Posterior cingulate gyrus (tissue), 11 donors: Measurements from ENCODE around the gene RBFOX1.

Source experiments
- DNase-seq, 10 donors: peaks; one replicate each; pipeline versions ENCODE4 v3.0.0 to v3.0.0-alpha.2; 2020 to 2021; ENCODE audit warnings: mixed read lengths in 3 of 10
- intact Hi-C: fragments of 100-400 bp; cut with DNase I; formaldehyde crosslinking; loops from one replicate; pipeline ENCODE4 v1.15.1; 2023

The RBFOX1 gene

DNA sequence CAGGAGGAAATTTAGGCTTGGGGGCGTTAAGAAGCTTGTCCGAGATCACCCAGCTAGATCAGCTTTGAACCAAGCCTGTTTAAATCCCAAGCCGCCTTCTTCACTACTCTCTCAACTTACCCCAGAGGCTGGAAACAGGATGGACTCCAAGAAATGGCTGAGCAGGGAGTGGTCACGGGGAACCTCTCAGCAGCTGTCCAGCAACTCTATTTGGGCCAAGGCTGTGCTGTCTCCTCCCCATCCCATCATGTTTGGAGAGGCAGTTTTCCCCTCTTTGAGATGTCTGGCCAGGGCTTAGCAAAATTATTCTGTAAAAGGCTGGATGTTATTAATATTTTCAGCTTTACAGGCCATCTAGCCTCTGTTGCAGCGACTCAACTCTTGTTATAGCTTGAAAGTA is 305.7 kb downstream of the RBFOX1 start:
- DNase-seq, result no peak

DNA sequence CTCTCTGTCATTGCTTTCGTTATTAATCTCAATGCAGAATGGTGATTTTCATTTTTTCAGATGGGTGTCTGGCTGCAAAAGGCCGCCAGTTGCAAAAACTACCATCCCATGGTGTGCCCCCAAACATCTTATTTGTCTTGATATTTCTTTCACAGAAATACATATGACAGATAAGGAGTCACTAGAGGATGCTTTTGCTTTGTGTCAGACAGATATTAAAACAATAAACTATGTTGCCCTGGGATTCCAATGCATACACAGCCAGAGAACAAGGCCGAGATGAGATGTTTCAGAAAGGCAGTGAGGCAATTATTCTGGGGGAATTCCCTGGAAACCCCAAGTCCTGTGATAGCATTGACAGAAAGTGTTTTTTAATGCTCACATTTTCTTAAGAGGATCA is 307.7 kb downstream of the RBFOX1 start:
- intact Hi-C loops, result no loop called here
- DNase-seq, result no peak

More for the DNA sequence above, 305.7 kb downstream of the RBFOX1 start:
- intact Hi-C loops, result no loop called here

DNA sequence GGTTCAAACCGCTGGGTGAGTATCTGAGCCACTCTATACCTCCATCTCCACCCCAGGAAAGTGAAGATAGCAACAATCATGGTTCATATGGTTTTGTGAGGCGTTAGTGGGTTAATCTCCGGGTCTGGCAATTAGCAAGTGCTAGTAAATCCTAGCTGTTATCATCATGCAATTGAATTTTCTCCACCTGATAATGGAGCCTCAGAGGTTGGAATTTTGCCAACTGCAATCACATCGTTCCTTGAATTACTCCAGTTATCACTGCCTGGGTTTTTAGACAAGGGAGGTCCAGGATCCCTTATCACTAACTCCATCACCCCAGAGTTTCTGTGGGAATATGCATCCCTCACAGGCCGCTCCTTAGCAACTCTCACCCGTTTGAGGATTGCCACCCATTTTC is 311.5 kb downstream of the RBFOX1 start:
- no peak for DNase-seq
- intact Hi-C loops, result no loop called here

DNA sequence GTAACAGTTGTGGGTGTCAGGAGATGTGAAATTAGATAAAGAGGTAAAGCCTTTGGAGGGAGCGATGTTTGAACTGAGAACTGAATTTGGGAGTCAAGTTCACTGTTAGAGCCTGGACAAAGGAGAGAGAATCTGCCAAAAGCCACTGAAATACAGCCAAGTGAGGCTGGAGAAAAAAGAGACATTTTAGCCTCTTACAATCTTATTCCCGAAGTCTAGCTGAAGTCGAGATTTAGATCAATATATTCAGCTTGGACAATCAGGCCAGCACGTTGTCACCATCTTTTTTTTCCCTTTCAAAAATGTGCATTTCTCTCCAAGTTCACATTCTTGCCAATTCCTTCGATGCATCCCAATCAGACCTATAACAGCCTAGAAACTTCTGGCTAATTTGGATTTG is 312.2 kb downstream of the RBFOX1 start:
- no peak for DNase-seq
- intact Hi-C loops, result no loop called here

DNA sequence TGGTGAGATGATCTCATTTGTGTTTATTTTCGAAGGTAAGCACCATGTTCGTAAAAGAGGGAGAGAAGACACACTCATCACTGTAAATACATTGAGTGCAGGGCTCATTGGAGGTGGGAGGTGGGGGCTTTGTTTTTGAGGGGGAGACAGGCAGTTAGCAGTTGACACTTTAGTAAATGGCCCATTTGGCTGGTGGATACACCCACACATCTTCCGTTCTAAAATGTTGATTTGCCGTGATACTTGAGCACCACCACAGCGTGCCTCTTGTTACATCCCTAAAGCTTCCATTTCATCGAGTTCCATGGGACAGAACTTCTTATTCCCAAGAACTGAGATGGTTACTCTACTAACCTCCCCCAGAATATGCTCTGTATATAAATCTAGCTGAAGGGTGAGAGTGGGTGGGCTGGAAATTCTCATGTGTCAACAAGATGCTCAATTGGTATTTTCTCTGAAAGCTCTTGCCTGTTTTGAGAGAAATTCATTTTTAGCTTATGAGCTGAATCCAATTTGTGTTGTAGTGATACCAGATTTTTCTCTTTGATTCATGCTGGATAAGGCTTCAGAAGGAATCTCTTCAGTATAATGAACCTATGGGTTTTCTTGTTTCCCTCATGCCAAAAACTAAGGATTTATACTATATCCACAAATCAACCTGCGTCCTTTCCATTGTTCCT is 314.3 kb downstream of the RBFOX1 start:
- no peak for DNase-seq
- intact Hi-C loops, result no loop called here

DNA sequence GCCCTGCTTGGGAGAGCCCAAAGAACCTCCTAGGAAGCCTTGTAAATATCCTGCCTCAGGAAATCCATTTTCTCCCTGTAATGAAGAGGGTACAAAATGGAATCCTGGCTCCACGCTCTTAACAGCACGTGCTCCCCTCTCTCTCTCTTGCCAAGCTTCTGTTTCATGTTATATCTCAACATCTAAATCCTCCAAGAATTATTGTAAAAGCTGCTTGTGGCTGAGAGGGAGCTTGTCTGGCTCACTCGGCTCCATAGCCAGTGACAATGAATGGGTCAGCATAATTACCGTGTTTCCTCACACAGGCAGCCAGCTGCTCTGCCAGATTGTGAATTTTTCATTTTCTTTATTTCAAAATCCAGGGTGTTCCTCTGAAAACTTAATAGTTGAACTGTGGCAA is 317.8 kb downstream of the RBFOX1 start:
- intact Hi-C loops, result no loop called here
- peak in 1 of 10 donors; percentile 47 for DNase-seq

DNA sequence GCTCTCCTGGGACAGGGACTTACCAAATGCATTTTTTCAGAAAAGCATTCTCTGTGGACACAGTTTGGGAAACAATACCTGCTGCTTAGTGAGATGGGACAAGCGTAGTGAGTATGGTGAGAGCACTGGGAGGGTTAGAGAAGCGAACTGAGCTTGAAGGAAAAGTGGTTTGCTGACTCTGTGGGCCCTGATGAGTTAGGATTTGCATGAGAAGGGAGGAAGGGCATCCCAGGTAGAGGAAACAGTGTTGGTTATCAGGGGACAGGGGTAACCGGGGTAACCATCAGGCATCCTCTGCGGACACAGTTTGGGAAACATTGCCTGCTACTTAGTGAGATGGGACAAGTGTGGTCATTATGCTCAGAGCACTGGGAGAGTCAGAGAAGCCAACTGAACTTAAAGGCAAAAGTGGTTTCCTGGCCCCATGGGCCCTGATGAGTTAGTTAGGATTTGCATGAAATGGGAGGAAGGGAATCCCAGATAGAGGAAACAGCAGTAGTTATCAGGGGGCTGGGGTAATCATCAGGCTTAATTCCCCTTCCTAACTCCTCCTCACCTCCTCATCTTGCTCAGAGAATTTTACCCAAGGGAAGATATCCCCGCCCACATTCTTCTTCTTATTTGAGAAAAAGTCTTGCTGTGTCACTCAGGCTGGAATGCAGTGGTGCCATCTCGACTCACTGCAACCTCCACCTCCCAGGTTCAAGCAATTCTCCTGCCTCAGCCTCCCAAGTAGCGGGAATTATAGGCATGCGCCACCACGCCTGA is 319.3 kb downstream of the RBFOX1 start:
- DNase-seq, result no peak
- intact Hi-C loops, result no loop called here

DNA sequence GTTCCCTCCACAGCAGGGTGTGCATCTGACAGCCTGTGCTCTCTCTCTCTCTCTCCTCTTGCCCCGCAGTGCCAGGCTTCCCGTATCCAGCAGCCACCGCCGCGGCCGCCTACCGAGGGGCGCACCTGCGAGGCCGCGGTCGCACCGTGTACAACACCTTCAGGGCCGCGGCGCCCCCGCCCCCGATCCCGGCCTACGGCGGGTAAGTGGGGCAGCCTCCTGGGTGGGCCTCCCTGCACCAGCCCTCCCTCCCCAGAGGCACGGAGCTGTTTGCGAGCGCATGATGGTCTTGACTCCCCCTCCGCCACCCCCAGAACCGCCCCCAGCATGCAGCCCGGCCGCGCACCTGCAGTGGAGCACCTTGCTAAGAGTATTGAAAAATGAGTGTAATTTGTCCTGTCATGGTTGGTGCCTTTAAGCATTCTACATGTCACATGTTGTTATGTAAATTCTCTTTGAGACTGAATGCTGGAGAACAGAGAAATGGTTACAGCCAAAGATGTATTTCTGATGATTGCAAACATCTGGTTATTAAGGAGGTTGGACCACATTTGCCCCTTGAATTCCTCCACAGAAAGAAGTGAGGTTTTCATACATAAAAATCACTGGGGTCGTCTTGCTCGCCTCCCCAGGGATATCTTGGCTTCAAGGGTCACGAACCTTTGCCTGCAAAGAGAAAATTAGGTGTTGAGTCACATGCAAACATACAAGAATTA is 321.3 kb downstream of the RBFOX1 start:
- intact Hi-C loops, result no loop called here
- peak in 1 of 10 donors; percentile 83 for DNase-seq

DNA sequence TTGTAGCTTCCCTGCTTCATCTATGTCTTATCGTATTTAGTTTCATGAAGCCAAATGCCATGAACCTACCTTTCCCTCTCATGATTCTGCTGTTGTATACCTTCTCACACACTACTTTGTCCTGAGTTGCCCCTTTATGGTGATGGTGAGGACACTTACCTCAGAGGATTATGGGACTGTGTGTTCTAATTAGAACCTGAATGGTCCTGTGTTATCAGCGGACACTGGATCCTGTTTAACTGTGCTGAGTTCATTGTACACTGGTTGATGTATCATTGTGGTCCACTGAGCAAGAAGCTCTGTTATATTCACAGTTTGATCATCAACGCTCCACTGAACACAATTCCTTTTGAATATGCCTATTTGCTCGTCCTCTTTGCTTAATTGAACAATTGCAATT is 343.0 kb downstream of the RBFOX1 start:
- DNase-seq, result no peak
- intact Hi-C loops, result no loop called here

DNA sequence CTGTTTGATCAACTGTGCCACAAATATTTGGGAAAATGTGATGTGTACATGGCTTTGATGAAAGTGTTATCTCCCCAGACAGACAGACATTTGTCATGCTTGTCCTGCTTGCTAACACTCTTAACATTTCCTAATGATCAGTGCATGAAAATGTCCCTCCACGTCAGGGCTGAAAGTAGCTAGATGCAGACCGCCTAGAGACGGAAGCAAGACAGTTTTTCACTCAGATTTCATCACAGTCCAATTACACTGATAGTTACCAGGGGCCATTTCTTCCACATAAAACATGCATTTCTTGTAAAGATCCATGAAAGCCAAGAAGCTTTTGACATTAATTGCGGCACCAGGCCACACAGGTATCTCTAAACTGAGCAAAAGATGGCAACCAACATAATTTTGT is 347.7 kb downstream of the RBFOX1 start:
- no peak for DNase-seq
- intact Hi-C loops, result no loop called here

DNA sequence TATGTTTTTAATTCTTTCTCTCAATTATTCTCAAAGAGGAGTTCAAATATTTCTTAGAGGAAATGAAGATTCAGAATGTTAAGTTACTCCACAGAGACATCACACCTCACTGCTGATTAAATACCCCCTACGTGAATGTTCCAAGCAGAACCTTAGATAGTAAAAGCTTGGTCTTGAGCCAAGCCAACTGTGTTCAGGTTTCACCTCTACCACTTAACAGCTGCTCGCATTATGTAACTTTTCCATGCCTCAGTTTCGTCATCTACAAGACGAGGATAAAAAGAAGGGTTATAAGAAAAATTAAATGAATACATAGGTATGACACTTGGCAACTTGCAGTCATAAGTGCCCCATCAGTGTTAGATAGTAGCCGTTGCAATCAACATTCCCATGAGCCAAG is 356.2 kb downstream of the RBFOX1 start:
- intact Hi-C loops, result no loop called here
- DNase-seq, result no peak

DNA sequence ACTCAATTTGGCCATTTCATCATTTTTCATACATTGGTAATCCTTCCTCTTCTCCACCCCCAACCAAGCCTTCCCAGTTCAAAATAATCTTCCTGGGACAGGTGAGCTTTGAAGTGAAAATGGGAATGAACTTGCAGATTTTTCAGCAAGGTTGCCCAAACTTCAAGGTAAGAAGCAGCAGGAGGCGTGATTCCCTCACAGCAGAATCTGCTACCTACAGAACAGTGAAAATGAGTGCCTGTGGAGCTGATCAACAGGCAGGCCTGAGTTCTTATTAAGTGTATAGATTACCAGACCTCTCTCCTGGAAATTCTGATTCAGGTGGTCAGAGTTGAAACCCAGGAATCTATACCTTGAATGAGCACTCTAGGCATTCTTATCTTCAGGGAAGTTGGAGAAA is 356.6 kb downstream of the RBFOX1 start:
- intact Hi-C loops, result no loop called here

DNA sequence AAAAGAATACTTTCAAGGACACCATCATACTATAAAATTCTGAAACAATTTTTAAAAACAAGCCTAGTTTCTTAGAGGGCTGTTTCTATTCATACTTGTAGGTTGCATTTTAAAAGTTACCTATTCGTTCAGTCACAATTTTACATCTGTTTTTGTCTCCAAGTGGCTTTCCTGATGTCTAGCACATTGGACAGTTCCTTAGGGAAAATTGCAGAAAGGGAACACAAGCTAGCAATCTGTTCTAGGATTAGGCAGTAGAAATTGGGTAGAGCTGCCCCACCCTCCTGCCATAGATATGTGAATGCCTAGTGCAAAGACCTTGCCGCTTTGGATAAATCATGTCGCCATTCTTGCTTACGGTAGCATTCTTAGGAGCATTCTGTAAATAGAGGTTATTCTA is 358.9 kb downstream of the RBFOX1 start:
- intact Hi-C loops, result no loop called here
- no peak for DNase-seq

More for the DNA sequence above, 356.6 kb downstream of the RBFOX1 start:
- DNase-seq, result no peak

DNA sequence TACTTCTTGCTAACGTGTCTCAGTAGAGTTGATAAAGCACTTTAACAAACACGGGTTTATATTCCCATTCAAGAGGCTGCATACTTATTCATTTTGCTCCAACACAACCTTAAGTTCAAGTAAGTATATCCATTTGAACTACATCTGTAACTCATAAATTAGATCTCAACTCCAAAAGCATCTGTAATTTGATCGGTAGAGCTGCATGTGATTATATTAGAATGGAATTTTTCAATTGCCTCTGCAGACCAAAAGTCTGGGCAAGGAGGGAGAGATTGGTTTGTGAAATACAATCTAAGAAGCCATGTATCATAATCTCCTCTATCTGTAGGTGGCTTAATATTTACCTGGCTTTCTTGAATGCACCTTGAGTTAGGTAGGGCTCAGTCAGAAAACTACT is 371.0 kb downstream of the RBFOX1 start:
- DNase-seq, result no peak
- intact Hi-C loops, result no loop called here

DNA sequence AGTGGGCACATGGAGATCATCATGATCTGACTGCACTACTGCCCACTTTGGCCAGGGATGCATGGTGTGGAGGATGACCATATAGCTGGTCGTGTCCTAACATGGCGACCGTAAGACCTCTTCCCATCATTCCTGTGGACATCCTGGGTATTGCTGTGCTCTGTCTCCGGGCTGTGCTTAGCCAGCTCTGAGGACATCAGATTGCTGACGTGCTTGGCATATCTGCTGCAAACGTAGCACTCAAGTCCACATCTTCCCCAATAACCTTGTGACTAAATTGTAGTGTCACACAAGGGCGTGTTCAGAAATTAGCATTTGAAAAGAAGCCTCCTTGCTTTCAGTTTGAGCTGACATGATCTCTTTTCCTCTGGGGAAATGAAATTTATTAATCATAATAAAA is 373.2 kb downstream of the RBFOX1 start:
- DNase-seq, result no peak
- intact Hi-C loops, result no loop called here

DNA sequence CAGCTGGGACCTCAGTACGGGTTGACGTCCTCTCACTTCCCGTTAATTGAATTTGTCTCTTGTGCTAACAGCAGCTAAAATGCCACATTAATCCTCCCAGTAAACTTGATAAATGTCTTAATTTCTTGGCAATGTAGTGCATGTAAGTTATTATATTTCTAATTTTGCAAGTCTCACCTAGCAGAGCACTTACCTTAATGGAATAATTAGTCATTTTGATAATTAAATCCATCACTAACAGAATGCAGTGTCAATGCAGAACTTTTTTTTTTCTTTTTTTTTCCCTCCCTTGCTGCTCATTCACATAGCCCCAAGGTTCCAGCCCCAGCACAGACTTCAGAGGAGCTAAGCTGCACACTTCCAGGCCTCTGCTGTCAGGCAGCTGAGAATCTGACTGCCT is 376.5 kb downstream of the RBFOX1 start:
- intact Hi-C loops, result no loop called here
- DNase-seq, result no peak

DNA sequence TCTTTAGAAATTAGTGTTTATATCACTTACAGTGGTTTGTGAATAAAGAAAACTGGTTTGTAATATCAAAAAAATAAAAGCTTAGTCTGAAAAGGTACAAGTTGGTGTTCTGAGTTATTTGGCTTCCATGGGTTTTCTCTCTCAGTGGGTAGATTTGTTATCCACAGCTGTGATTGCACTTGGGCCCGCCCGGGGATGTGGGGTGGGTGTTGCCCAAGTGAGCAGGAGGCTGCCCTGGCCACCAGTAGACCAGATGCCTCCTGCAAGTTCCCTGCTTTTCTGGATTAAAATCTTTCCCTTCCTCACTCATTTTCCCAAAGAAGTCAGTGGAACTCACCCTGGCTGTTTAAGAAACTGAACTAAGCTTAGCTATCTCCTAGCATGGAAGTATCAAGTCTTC is 380.6 kb downstream of the RBFOX1 start:
- intact Hi-C loops, result no loop called here
- peak in 2 of 10 donors; percentile 77 to 78 for DNase-seq

DNA sequence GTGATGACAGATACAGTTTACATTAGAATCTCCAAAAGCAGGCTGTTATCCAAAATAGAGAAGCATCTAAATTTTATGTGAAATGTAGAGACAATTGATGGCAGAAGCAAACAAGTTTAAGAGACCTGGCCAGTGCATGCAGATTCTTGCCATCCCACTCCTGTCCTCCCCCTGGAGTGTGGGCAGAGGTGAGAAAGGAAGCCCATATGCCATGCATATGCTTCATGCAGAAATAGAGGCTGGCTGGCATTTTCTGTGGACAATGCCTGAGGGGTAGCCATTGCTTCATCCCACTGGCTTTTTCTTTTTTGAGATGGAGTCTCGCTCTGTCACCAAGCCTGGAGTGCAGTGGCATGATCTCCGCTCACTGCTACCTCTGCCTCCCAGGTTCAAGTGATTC is 382.1 kb downstream of the RBFOX1 start:
- intact Hi-C loops, result no loop called here
- DNase-seq, result peak in 8 of 10 donors; percentile 18 to 91 (median 44)

DNA sequence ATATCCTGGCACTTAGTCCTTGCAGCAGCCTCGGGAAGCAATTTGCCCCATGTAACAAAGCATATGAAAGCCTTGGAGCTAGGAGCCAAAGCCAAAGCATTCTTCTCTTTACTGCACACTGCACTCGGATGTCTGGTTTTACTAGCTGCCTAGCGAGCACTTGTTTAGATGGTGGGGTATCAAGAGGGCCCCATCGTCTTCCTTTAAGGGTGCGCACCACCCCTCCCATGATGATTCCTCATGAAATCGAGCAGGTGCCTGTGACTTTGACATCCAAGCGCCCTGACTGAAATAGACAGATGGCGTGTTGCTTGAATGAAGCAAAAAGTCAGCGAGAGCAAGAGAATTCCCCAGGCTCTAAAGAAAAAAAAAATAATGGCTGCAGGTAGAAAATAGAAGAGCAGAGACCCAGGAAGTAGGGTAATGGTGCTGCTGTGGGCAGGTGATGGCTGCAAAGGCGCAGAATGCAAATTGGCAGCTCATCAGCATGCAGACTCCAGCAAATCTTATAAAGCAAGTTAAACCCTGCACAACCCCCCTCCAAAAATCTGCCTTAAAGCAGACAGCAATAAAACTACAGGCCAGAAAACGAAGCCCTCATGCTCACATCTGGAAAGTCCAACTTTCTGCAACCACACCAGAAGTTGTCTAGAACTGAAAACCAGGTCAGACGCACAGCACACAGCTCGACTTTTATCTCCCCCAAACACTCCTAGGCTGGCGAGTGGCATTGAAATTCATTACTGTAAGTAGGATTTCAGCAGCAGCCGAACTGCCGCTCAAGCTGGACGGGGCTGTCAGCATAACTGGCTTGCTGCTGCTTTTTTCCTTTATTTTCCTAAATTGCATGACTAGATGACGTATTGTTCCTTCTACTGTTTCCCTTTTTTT is 384.3 kb downstream of the RBFOX1 start:
- DNase-seq, result peak in 1 of 10 donors; percentile 80
- intact Hi-C loops, result no loop called here

DNA sequence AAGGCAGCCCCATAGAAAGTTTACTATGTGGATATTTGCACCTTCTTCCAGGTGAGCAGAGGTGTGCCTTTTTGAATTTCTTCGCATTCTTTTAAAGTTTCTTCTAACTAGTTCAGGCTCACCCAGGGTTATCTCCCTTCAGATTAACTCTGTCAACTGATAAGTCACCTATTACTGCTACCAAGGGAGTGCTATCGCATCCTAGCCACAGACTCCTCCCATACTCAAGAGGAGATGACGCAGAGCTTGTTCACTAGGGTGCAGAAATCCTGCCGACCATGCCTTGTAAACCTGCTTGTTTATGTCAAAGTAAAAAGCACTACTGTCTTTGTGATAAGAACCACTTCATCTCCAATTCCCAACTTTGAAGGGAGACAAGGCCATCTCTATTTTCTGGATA is 390.1 kb downstream of the RBFOX1 start:
- intact Hi-C loops, result no loop called here
- DNase-seq, result peak in 1 of 10 donors; percentile 37

DNA sequence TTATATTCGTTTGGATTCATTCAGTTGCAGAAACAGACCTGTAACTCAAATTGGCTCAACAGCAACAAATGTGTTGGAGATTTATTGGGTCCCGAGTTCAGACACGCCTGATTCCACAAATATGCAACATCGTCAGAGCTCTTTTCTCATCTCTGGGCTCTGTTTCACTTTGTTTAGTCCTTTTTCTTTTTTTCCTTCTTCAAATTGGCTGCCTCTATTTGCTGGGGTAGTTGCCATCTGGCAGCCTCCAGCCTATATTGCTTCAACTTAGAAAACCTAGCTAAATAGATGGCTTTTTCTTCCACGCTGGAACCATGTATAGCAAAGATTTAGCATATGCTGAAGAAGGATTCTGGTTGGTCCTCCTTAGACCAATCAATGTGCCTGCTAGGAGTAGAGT is 398.5 kb downstream of the RBFOX1 start:
- intact Hi-C loops, result no loop called here
- DNase-seq, result no peak
